Fibroblast of lung (primary cell): ENCODE results near the gene PDZD2.

Experiments
- EZH2 ChIP-seq: IDR thresholded peaks from 2 replicates; pipeline ENCODE4 v1.5.1; 2012; ENCODE audit warnings: low read length, control low read depth, mild to moderate bottlenecking; ENCODE audit errors: missing control alignments
- TF ChIP-seq, protein P1 (sequence below), 2 donors: IDR thresholded peaks in 1 of 2; conservative IDR thresholded peaks in 1 of 2; 1 replicate in 1 of 2; 2 replicates in 1 of 2; pipeline ENCODE4 v1.5.1; 2011 to 2012; ENCODE audit warnings: low read length in 2 of 2, control low read depth in 1 of 2, inconsistent platforms in 1 of 2, low read depth in 1 of 2, mild to moderate bottlenecking in 1 of 2

- TF ChIP-seq EZH2 = no peak
- TF ChIP-seq, protein P1, sequence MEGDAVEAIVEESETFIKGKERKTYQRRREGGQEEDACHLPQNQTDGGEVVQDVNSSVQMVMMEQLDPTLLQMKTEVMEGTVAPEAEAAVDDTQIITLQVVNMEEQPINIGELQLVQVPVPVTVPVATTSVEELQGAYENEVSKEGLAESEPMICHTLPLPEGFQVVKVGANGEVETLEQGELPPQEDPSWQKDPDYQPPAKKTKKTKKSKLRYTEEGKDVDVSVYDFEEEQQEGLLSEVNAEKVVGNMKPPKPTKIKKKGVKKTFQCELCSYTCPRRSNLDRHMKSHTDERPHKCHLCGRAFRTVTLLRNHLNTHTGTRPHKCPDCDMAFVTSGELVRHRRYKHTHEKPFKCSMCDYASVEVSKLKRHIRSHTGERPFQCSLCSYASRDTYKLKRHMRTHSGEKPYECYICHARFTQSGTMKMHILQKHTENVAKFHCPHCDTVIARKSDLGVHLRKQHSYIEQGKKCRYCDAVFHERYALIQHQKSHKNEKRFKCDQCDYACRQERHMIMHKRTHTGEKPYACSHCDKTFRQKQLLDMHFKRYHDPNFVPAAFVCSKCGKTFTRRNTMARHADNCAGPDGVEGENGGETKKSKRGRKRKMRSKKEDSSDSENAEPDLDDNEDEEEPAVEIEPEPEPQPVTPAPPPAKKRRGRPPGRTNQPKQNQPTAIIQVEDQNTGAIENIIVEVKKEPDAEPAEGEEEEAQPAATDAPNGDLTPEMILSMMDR (conservative IDR thresholded peaks at IDR 0.05 in 1 of 2, IDR thresholded peaks at IDR 0.05 in 1 of 2; ENCODE audit: low read depth in 1 of 2, low read length in 2 of 2) = no peak
Measured at GRCh38 chr5:31819926-31820516, 181.1 kb downstream of the PDZD2 start.
